ENCODE results near the gene SNTN.

SNTN gene

DNA sequence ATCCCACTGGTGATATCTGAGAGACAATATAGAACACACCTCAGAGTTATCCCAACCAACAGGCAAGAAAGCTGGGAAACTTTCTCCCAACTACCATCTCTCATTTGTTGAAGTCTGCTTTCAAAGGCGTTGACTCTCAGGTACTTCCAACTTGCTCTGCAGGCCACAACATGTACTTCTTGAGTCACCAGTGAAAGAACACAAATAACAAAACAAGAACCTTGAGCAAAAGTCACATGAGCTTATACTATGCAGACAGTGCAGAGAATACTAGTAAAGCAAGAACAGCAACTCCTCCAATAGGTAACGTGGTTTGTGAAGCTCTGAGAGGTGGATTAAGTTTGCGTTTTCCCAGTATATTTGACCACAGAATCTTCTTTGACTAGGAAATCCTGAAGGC, 20.6 kb downstream of the SNTN start:
- DNase-seq (ENCODE audit: low read depth in 1 of 2, low spot score in 1 of 2): no peak

DNA sequence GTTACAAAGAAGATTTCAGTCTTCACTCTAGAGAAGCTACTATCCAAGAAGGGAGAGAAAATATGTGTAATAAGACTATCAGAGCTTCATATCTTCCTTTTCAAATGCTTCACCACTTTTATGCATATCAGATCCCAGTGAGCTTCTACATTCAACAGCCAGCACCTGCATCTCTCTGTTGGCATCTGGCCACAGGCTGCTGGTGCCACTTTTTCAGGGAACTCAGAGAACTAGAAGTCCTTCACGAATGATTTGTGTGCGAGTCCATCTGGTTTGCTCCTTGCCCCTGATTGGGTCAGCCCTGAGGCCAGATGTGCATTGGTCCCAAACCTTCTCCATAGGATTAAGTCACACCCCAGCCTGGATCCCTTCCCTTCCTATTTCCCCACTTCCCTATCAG, 22.1 kb downstream of the SNTN start:
- no peak for DNase-seq (ENCODE audit: low read depth in 1 of 2, low spot score in 1 of 2)

DNA sequence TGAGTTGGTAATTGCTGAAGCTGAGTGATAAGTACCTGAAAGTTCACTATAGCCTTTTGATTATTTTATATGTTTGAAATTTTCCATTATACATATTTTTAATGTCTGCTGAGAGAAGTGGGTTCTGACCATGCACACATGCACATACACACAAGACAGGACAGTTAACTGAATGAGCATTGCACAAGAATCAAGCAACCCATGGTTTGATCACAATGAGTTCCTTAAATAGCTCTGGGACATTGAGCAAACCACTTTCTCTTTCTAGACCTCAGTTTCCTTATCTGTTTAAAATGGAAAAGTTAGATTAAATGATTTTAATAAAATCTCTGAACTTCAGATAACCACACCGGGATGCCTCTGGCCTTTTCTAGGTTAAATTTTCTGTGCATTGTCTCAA, 26.7 kb downstream of the SNTN start:
- no peak for DNase-seq (ENCODE audit: low read depth in 1 of 2, low spot score in 1 of 2)

DNA sequence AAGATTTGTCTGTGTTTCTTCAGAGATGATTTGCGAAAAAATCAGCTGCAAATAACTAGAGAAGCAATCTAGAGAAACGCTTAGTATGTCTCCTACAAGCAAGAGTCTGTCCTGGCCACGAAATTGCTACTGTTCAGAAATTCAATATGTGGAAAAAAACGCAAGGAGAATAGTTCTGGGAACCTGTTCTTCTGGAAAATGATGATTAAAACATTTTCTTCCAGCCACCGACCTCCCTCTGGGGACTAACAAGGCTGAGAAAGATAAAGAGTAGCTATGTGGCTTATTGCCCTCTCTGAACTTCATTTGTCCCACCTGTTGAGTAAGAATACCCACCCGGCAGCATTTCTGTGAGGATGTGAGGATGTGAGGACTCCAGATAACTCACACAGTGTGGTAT, 31.6 kb downstream of the SNTN start:
- no peak for DNase-seq (ENCODE audit: low read depth in 1 of 2, low spot score in 1 of 2)

DNA sequence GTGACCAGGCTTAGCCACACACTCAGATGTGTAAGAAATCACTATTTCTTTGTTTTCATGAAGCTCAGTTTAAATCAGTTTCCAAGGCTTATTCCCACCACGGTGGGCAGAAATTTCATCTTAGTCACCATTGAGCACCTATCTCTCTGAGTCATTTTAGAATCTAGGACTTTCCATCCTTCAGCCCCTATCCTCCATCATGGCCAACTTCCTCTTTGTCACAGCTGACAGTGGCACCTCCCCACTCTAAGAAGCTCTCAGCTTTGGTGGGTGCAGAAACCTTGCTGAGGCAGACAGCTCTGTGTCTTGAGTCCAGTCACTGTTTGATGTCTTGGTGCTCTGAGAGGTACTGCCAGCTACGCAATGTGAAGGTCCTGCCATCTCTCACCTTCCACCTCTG, 32.9 kb downstream of the SNTN start:
- no peak for DNase-seq (ENCODE audit: low read depth in 1 of 2, low spot score in 1 of 2)

DNA sequence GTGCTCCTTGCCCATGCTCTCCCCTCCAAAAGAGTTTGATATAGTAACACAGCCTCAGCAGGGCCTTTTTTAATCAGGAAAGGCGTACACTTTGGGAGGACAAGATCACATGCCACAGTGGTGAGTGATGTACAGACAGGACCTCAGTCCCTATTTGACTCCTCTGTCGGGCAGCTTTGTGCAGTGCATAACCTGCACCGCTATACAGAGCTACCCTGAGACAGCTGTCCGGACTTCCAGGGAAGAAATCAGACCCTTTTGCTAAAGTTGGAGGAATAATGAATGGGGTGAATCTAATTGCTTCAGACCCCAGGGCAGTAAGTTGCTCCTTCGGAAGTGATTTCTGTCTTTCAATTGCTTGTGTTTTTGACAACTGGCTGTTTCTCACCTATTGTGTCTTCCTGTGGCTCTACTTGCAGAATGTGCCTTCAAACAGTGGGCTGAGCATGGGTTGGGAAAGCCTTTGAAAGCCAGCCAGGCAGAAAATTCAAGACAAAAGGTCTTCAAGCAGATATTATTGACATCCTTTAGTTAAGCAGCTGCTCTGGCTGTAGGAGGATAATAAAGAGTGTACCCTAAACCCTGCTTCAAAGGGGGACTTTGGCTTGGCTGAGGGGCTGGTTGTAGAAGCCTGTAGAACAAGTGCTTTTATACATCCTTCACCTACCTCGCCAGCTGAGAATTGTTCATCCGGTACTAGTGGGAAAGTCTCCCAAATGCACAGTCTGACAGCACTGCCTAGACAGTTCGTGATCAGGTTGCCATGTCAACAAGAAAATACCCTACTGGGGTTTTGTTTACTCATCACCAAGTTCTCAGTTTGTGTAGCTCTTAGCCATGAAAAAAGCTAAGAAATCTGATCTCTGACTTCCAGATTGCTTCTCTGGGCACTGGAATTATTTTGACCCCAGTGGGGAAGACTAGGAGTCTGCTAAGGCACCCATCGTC, 35.1 kb downstream of the SNTN start:
- DNase-seq (ENCODE audit: low read depth in 1 of 2, low spot score in 1 of 2): no peak

DNA sequence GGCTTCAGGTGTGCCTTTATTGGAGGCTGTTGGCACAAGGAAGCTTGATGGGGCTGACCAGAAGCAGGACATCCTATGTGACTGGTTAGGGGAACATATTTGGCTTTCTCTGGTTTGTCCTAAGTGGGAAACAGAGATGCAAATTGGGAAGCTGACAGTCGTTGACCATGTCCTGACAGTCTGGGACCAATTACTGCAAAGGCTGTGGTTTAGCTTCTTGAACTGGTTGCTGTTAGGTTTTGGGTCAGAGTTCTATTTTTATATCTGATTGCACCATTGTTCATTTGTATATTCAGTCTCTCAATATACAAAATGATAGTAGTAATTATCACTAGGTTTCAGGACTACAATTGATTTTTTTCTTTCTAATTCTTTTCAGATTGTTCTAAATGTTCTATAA, 36.8 kb downstream of the SNTN start:
- no peak for DNase-seq (ENCODE audit: low read depth in 1 of 2, low spot score in 1 of 2)

DNA sequence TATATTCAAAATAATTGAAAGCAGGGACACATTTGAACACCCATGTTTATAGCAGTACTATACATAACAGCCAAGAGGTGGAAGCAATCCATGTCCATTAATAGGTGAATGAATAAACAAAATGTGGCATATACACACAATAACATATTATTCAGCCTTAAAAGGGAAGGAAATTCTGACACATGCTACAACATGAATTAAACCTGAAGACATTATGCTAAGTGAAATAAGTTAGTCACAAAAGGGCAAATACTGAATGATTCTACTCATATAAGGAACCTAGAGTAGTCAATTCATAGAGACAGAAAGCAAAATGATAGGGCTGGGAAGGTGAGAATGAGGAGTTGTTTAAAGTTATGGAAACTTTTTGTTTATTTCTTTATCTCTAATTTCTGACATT, 40.9 kb downstream of the SNTN start:
- no peak for DNase-seq (ENCODE audit: low read depth in 1 of 2, low spot score in 1 of 2)

DNA sequence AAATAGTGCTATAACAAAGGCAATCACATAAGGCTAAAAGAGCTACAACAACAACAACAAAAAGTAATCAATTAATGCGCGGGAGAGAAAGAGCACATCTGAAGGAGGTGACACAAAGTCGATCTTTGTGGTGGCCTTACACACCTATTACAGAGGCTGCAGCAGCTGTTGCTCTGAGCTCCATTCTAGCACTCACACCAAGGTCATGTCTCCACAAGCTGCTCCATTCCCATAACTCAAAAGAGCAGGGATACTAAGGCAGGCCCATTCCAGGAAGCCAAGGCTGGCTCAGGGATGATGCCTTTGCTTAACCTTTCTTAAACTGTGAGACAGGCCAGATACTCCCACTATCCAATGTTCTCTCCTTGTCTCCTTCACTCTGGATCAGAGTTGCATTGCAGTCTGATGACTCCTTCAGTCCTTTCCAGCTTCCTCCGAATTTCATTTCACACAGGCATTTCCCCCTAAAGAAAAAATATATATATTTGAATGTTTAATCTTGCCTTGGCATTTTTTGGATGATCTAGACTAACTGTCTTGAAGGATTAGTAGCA, 52.7 kb downstream of the SNTN start:
- DNase-seq (ENCODE audit: low read depth in 1 of 2, low spot score in 1 of 2): no peak

DNA sequence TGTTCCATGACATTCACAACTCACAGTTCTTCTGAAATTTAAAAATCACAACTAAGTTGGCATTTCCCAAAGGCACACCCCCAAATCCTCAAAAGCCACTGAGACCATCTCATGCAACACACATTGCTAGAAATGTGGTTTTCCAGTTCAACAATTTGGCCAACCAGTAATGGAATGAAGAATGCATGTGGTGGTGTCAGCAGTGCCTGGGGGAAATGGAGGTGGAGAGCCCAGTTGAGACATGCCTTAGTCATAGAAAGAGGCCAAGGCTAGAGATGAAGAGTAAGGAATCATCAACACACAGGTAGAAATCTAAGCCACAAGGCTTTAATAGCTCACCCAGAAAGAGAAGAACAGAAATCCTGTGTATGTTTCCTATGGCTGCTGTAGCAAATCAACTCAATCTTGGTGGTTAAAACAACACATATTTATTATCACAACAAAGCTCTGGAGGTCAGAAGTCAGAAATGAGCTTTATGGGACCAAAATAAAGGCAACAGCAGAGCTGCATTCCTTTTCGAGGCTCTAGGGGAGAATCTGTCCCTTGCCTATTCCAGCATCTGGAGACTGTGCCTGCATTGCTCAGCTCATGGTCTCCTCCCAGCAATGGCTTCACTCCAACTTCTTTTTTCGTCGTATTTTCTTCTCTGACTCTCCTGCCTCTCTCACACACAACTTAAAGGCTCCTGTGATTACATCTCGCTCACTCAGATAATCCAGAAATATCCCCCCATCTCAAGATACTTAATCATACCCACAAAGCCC, 54.0 kb downstream of the SNTN start:
- no peak for DNase-seq (ENCODE audit: low read depth in 1 of 2, low spot score in 1 of 2)

DNA sequence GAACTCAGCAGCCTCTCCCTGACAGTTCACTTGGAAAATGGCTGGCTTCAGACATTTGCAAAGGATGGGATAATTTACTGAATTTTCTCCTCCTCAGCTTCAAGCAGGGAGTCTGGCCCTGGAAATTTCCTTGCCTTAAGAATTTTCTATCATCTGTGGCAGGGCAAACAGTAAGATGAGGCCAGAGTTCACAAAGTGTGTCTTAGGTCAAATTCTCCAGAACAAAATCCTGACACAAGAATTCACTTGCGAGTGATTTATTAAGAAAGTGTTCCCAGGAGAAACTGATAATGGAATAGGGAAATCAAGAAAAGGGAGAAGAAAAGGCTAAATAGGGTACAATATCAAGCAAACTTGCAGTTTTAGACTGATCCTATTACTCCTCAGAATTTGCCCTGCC, 55.3 kb downstream of the SNTN start:
- DNase-seq (ENCODE audit: low read depth in 1 of 2, low spot score in 1 of 2): no peak

DNA sequence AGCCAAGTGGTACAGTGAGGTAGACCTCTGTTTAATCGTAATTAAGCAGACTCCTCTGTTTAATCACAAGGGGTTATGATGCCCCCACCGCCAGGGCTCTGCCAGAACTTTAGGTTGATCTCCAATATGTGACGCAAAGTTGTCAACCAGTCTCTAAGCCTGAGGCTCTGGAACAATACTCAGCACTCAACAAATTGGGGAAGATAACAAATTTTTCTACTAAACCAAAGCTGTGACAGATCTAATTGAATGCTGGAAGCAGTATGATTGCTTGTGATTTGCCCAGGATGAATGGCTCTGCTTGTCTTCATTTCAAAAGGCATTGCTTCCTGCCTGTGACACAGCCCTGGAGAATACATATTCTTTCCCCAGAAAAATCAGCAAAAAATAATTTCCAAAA, 57.1 kb downstream of the SNTN start:
- DNase-seq (ENCODE audit: low read depth in 1 of 2, low spot score in 1 of 2): no peak

Measured in activated T-helper 1 cell treated with anti-CD3 and anti-CD28 coated beads, Interleukin-2, amount 50 U/mL, for 16 hours (primary cell).